Rectal smooth muscle tissue (tissue), 1 donor: ENCODE data around the gene TMEM106C.
"Not testable (repeated sequence)": the region's sequence is repeated elsewhere in the genome, so short reads cannot be mapped to it uniquely, and the experiment has no call there.

ENCODE experiments used
- H3K27ac ChIP-seq: one replicate; pipeline ENCODE4 v1.7.0; 2013; ENCODE audit warnings: low read depth, low read length, inconsistent platforms
- H3K27me3 ChIP-seq: one replicate; pipeline ENCODE4 v1.7.0; 2013; ENCODE audit warnings: low read length; ENCODE audit not compliant: control insufficient read depth, insufficient read depth
- H3K36me3 ChIP-seq: one replicate; pipeline ENCODE4 v1.7.0; 2013; ENCODE audit warnings: low read length; ENCODE audit not compliant: control insufficient read depth, insufficient read depth
- H3K4me1 ChIP-seq: one replicate; pipeline ENCODE4 v1.7.0; 2013; ENCODE audit warnings: low read length; ENCODE audit not compliant: control insufficient read depth, insufficient read depth
- H3K4me3 ChIP-seq: one replicate; pipeline ENCODE4 v1.7.0; 2013; ENCODE audit warnings: low read length
- H3K9ac ChIP-seq: one replicate; pipeline ENCODE4 v1.7.0; 2013; ENCODE audit warnings: low read length

Gene TMEM106C

DNA sequence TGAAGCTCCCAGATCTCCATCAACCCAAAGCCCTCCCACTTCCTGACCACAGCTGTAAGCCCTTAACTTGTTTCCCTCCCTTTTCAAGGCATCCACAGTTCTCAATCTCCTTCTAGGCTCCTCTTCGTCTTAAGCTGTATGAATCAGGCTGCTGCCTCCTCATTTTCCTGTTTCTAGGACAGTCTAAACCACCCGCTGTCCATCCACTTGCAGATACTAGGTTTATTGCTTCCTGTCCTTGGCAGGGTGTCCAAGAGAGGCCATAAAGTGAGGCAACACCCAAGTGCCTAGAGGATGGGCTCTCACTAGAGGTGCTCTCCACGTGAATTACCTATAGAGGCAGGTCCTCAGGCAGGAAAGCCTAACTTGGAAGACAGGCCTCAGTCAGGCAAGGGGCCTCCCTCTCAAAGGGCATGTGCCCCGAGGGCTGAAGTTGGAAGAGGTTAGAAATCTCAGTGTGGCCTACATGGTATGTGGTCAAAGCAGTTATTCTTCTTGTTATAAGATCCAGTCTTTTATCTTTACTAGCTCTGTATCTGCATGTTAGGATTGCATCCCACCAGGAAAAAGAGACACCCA lies 8.8 kb upstream of the TMEM106C start:
- H3K36me3 ChIP-seq: no peaks in the 10 kb centered on the region
- H3K4me1 ChIP-seq: no peaks in the 10 kb centered on the region
- no peak overlapping the region for H3K27ac ChIP-seq
- H3K27me3 ChIP-seq: no peaks in the 10 kb centered on the region
- no peak overlapping the region for H3K4me3 ChIP-seq
- no peak overlapping the region for H3K9ac ChIP-seq

DNA sequence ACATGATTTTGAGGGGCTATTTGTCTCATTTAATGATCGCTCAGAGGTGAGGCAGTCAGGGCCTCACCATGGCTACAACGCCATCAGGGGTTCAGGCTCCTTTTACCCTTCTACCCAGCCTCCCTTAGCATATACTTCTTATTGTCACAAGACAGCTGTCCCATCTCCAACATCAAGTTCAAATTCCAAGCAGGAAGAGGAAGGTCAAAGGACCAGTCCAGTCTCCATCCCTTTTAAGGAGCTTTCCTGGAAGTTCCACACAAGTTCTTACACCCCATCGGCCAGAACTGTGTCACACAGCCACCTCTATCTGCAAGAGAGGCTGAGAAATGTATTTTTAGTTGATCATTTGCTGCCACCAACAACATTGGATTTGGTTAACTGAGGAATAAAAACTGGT lies 8.3 kb upstream of the TMEM106C start:
- no peak overlapping the region for H3K27ac ChIP-seq
- H3K27me3 ChIP-seq: no peaks in the 10 kb centered on the region
- H3K36me3 ChIP-seq: no peaks in the 10 kb centered on the region
- no peaks in the 10 kb centered on the region for H3K4me1 ChIP-seq
- H3K4me3 ChIP-seq: no peak overlapping the region
- no peak overlapping the region for H3K9ac ChIP-seq

- H3K27ac ChIP-seq, H3K36me3 ChIP-seq, H3K4me1 ChIP-seq, H3K27me3 ChIP-seq, H3K4me3 ChIP-seq, H3K9ac ChIP-seq: not testable (repeated sequence)
Observed at GRCh38 chr12:47957671-47958070, 5.7 kb upstream of the TMEM106C start.

GRCh38 chr12:47962198-47962597 lies 1.2 kb upstream of the TMEM106C start:
- H3K27me3 ChIP-seq: no peaks in the 10 kb centered on the region

DNA sequence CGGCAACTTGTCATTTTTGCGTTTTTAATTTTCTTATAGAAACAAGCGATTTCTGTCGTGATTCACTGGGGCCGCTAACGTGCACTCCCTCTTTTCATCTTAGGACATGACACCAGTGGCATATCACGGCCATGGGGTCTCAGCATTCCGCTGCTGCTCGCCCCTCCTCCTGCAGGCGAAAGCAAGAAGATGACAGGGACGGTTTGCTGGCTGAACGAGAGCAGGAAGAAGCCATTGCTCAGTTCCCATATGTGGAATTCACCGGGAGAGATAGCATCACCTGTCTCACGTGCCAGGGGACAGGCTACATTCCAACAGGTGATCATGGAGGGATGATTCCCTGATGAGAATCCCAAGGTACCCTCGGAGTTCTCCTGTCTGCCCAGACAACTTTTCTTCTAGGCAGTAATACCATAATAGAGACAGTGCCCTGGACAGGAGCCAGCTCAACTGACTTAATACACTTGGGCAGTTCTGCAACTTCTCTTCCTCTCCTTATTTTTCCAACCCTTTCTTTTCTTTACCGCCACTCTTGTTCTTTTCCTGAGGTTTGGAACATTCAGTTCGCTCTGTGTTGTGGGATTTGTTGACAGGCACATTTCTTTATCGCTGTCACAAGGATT lies 821 bp downstream of the TMEM106C start:
- Histone ChIP-seq H3K4me1 (peaks cover 3% of the 10 kb centered on the region), H3K27me3 (no peaks in the 10 kb centered on the region), H3K27ac (no peak overlapping the region), H3K9ac (peak overlapping the region; percentile 87), H3K4me3 (peak overlapping the region; percentile 99), H3K36me3 (peaks cover 8% of the 10 kb centered on the region)

More at GRCh38 chr12:47962198-47962597, 1.2 kb upstream of the TMEM106C start:
- H3K4me3 ChIP-seq: no peak overlapping the region
- no peak overlapping the region for H3K27ac ChIP-seq
- H3K9ac ChIP-seq: no peak overlapping the region
- no peaks in the 10 kb centered on the region for H3K36me3 ChIP-seq
- H3K4me1 ChIP-seq: peaks cover 3% of the 10 kb centered on the region

GRCh38 chr12:47965581-47965980 lies 2.2 kb downstream of the TMEM106C start:
- no peaks in the 10 kb centered on the region for H3K27me3 ChIP-seq
- H3K4me1 ChIP-seq: peaks cover 3% of the 10 kb centered on the region
- peaks cover 8% of the 10 kb centered on the region for H3K36me3 ChIP-seq
- H3K27ac ChIP-seq: no peak overlapping the region
- H3K4me3 ChIP-seq: no peak overlapping the region
- H3K9ac ChIP-seq: no peak overlapping the region

DNA sequence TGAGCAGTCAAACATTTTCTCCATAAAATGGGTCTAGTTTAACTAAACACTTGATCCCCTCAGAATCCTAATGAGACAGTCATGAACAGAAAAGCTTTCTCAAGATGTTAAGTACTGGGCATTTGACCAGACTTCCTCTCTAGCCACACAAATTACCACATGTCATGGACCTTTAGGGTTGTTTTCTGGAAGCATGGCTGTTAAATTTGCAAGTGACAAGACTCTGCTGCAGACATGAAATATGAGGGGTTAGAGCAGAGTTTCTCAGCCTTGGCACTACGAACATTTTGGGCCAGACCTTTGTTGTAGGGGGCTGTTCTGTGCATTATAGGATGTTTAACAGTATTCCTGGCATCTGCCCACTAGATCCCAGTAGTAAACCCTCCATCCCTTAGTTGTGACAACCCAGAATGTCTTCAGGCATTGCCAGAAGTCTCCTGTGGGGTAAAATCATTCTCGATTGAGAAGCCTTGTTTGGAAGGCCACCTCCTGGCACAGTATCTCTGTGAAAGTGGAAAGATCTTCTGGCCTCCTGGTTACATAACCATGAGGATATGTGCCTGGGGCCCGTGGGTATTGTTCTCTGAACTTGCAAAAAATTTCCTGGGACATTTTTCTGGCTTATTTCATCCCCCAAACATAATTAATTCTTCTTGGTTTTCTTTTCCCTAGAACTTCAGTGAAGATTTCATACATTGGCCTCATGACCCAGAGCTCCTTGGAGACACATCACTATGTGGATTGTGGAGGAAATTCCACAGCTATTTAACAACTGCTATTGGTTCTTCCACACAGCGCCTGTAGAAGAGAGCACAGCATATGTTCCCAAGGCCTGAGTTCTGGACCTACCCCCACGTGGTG lies 4.3 kb downstream of the TMEM106C start:
- Histone ChIP-seq H3K27ac (no peak overlapping the region), H3K4me3 (no peak overlapping the region), H3K36me3 (peaks cover 8% of the 10 kb centered on the region), H3K9ac (no peak overlapping the region), H3K4me1 (peaks cover 3% of the 10 kb centered on the region), H3K27me3 (no peaks in the 10 kb centered on the region)

DNA sequence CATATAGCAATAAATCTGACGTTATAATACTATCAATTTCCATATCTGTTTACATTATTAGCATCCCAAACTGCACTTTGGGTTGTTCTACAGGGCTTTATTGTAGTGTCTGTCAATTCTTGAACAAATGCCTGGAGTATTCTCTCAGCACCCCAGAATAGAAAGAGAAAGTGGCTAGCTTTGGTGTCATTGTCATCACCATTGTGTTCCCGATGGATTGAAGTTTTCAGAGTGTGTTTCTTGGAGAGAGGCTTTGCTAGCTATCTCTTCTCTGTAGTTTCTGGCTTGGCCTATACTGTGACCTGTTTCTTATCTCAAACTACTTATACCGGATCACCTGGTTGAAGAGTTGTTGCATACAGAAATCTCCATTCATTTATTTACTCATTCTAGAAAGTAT lies 6.4 kb downstream of the TMEM106C start:
- Histone ChIP-seq H3K27me3 (no peaks in the 10 kb centered on the region), H3K4me3 (no peak overlapping the region), H3K4me1 (no peaks in the 10 kb centered on the region), H3K27ac (no peak overlapping the region), H3K36me3 (peaks cover 8% of the 10 kb centered on the region), H3K9ac (no peak overlapping the region)

GRCh38 chr12:47970843-47971242 lies 7.4 kb downstream of the TMEM106C start:
- Histone ChIP-seq H3K4me3 (no peak overlapping the region), H3K9ac (no peak overlapping the region), H3K36me3 (peaks cover 8% of the 10 kb centered on the region), H3K27me3 (no peaks in the 10 kb centered on the region), H3K27ac (no peak overlapping the region), H3K4me1 (no peaks in the 10 kb centered on the region)

DNA sequence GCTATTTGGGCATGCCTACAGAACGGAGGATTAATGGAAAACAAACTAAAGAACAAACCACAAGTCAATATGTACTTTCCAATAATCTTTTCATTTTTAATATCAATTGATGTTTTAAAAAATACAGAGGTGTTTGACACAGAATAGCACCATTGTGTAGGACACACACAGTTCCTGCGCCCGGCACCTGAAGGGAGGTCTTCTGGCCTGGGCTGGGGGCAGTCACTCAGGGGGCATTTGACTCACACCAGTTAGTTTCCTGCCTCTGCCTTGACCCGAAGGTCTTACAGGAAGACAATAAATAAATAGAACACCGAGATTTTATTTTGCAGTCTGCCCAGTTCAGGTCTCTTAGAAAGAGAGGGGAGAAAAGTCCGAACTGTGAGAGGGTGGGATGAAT lies 9.5 kb downstream of the TMEM106C start:
- Histone ChIP-seq H3K27ac (no peak overlapping the region), H3K36me3 (peaks cover 4% of the 10 kb centered on the region), H3K27me3 (no peaks in the 10 kb centered on the region), H3K4me3 (no peak overlapping the region), H3K4me1 (no peaks in the 10 kb centered on the region), H3K9ac (no peak overlapping the region)

GRCh38 chr12:47973870-47974269 lies 10.5 kb downstream of the TMEM106C start:
- H3K27ac ChIP-seq: no peak overlapping the region
- H3K27me3 ChIP-seq: no peaks in the 10 kb centered on the region
- H3K4me1 ChIP-seq: no peaks in the 10 kb centered on the region
- H3K4me3 ChIP-seq: no peak overlapping the region
- H3K36me3 ChIP-seq: no peaks in the 10 kb centered on the region
- no peak overlapping the region for H3K9ac ChIP-seq

DNA sequence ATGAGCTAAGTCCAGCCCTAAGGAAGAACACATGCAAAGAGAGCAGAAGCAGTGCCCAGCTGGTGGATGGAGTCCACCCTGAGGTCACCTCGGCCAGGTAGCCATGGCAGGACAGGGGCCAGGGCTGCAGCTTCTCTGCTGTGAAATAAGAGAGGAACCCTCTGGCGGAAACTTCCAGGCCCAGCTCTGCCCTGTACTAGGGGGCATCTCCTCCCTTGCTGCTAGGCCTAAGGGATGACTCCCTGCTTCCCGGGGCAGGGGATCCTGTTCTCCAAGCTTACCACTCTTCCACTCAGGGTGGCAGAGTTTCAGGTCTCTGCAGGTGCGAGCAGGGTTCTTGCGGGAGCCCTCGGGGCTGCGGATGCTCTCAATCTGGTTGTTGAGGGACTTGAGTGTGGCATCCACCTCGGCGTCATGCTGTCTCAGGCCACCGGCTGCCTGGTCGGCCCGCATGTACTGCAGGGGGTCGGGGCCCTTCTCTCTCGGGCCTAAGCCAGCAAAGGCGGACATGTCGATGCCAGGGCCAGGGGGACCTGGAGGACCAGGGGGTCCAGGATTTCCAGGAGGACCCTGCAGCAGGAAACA lies 11.7 kb downstream of the TMEM106C start:
- H3K9ac ChIP-seq: no peak overlapping the region
- H3K36me3 ChIP-seq: no peaks in the 10 kb centered on the region
- no peak overlapping the region for H3K27ac ChIP-seq
- no peaks in the 10 kb centered on the region for H3K27me3 ChIP-seq
- H3K4me3 ChIP-seq: no peak overlapping the region
- no peaks in the 10 kb centered on the region for H3K4me1 ChIP-seq
